ENCODE measurements around the gene PDZD7. TPM values are rescaled to one million over a fixed set of nuclear protein-coding genes. Genes with fewer than 3 reads are reported as not detected.

PDZD7 gene
- total and polyA plus RNA-seq, 4 donors = 0.06 to 0.09 (median 0.07) TPM; not detected in 1

DNA sequence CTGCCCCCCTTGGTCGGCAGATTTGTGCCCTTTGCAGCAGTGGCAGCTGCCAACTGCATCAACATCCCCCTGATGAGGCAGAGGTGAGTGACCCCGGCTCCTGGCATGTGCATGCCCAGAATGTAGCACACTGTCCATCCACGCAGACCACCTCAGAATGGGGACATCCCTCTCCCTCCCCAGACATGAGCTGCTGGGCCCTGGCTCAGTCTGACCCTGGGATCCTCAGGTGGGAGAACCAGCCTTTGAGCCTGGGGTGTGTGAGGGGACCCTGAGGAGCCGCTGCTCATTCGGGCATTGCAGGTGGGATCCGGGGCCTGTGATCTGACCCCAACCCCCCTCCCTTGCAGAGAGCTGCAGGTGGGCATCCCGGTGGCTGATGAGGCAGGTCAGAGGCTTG is 5.8 kb upstream of the PDZD7 start (continued):
- TF ChIP-seq, protein P1, sequence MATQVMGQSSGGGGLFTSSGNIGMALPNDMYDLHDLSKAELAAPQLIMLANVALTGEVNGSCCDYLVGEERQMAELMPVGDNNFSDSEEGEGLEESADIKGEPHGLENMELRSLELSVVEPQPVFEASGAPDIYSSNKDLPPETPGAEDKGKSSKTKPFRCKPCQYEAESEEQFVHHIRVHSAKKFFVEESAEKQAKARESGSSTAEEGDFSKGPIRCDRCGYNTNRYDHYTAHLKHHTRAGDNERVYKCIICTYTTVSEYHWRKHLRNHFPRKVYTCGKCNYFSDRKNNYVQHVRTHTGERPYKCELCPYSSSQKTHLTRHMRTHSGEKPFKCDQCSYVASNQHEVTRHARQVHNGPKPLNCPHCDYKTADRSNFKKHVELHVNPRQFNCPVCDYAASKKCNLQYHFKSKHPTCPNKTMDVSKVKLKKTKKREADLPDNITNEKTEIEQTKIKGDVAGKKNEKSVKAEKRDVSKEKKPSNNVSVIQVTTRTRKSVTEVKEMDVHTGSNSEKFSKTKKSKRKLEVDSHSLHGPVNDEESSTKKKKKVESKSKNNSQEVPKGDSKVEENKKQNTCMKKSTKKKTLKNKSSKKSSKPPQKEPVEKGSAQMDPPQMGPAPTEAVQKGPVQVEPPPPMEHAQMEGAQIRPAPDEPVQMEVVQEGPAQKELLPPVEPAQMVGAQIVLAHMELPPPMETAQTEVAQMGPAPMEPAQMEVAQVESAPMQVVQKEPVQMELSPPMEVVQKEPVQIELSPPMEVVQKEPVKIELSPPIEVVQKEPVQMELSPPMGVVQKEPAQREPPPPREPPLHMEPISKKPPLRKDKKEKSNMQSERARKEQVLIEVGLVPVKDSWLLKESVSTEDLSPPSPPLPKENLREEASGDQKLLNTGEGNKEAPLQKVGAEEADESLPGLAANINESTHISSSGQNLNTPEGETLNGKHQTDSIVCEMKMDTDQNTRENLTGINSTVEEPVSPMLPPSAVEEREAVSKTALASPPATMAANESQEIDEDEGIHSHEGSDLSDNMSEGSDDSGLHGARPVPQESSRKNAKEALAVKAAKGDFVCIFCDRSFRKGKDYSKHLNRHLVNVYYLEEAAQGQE (IDR thresholded peaks at IDR 0.05) = no peak
- TF ChIP-seq HNF4G (IDR thresholded peaks at IDR 0.05) = no peak
- TF ChIP-seq, protein P2, sequence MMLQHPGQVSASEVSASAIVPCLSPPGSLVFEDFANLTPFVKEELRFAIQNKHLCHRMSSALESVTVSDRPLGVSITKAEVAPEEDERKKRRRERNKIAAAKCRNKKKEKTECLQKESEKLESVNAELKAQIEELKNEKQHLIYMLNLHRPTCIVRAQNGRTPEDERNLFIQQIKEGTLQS (IDR thresholded peaks at IDR 0.05) = no peak
- no peak for TF ChIP-seq RAD21 (IDR thresholded peaks at IDR 0.05)

DNA sequence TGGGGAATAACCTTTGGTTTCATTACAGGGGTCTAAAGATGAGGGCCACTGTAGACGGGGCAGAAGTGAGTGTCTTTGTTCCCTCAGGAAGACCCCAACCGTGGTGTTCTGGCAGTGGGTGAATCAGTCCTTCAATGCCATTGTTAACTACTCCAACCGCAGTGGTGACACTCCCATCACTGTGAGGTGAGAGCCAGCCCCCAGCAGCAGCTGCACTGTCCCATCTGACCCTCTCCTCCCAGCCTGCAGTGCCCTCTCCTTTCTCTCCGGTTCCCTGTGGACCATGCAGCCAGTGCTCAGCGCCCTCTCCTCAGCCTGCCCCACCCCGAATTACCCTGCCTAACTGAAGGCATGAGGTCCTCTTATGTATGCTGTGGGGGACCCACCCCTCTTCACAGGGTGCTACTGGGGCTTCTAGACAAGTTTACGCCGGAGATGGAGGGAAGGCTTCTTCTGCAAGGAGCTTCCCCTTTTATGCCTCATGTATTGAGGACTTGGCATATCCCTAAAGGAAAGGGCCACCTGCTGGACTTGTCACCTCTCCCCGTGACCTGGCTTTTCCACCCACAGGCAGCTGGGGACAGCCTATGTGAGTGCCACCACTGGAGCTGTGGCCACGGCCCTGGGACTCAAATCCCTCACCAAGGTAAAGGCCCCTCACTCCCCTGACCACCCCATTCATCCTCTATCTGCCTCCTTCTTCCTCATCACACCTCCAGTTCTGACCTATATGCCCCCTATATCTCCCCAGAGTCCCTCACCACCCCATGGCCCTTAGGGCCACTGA is 5.2 kb upstream of the PDZD7 start:
- TF ChIP-seq NR2F2 (IDR thresholded peaks at IDR 0.05) (no peak), RXRA (IDR thresholded peaks at IDR 0.05) (no peak), YY1 (IDR thresholded peaks at IDR 0.05) (no peak), SP1 (IDR thresholded peaks at IDR 0.05) (no peak), TAF1 (conservative IDR thresholded peaks at IDR 0.05) (no peak), EGR1 (IDR thresholded peaks at IDR 0.05; ENCODE audit: low read depth in 2 of 2) (no peak), RAD21 (IDR thresholded peaks at IDR 0.05) (no peak)
- TF ChIP-seq, protein P3, sequence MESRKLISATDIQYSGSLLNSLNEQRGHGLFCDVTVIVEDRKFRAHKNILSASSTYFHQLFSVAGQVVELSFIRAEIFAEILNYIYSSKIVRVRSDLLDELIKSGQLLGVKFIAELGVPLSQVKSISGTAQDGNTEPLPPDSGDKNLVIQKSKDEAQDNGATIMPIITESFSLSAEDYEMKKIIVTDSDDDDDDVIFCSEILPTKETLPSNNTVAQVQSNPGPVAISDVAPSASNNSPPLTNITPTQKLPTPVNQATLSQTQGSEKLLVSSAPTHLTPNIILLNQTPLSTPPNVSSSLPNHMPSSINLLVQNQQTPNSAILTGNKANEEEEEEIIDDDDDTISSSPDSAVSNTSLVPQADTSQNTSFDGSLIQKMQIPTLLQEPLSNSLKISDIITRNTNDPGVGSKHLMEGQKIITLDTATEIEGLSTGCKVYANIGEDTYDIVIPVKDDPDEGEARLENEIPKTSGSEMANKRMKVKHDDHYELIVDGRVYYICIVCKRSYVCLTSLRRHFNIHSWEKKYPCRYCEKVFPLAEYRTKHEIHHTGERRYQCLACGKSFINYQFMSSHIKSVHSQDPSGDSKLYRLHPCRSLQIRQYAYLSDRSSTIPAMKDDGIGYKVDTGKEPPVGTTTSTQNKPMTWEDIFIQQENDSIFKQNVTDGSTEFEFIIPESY (IDR thresholded peaks at IDR 0.05) = no peak
- TF ChIP-seq, protein P4, sequence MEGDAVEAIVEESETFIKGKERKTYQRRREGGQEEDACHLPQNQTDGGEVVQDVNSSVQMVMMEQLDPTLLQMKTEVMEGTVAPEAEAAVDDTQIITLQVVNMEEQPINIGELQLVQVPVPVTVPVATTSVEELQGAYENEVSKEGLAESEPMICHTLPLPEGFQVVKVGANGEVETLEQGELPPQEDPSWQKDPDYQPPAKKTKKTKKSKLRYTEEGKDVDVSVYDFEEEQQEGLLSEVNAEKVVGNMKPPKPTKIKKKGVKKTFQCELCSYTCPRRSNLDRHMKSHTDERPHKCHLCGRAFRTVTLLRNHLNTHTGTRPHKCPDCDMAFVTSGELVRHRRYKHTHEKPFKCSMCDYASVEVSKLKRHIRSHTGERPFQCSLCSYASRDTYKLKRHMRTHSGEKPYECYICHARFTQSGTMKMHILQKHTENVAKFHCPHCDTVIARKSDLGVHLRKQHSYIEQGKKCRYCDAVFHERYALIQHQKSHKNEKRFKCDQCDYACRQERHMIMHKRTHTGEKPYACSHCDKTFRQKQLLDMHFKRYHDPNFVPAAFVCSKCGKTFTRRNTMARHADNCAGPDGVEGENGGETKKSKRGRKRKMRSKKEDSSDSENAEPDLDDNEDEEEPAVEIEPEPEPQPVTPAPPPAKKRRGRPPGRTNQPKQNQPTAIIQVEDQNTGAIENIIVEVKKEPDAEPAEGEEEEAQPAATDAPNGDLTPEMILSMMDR (IDR thresholded peaks at IDR 0.05; ENCODE audit: low read depth, low read length, missing input control) = no peak
- TF ChIP-seq, protein P2 (IDR thresholded peaks at IDR 0.05) = no peak
- TF ChIP-seq, protein P5, sequence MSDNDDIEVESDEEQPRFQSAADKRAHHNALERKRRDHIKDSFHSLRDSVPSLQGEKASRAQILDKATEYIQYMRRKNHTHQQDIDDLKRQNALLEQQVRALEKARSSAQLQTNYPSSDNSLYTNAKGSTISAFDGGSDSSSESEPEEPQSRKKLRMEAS (IDR thresholded peaks at IDR 0.05) = no peak
- 91% methylated on average over 10 of the region's 10 CpGs for WGBS
- Histone ChIP-seq H3K9me3 (ENCODE audit: control insufficient read depth in 4 of 4, low read length in 3 of 4) (no peaks in the 10 kb centered on the region), H3K36me3 (ENCODE audit: control insufficient read depth in 4 of 4, insufficient read depth in 3 of 4, low read depth in 1 of 4, low read length in 3 of 4) (peaks cover 0 to 22% (median 5%) of the 10 kb centered on the region in 4 donors), H3K9ac (ENCODE audit: low read depth in 1 of 2, low read length in 2 of 2) (no peak overlapping the region), H3K27ac (ENCODE audit: low read depth in 1 of 2, low read length in 2 of 2) (no peak overlapping the region), H3K27me3 (ENCODE audit: control insufficient read depth in 4 of 4, insufficient read depth in 4 of 4, low read length in 3 of 4) (no peaks in the 10 kb centered on the region), H3K4me1 (ENCODE audit: control insufficient read depth in 4 of 4, insufficient read depth in 4 of 4, low read length in 3 of 4) (peaks cover 1 to 20% (median 16%) of the 10 kb centered on the region in 4 donors), H3K4me3 (ENCODE audit: low read depth in 1 of 3, low read length in 3 of 3) (no peak overlapping the region)
- DNase-seq (ENCODE audit: low spot score) = no peak
